ENCODE data around the gene OSMR.

OSMR gene

GRCh38 chr5:38899936-38900335 lies 54.1 kb downstream of the OSMR start:
- no peaks in the 10 kb centered on the region for H4K20me1 ChIP-seq (ENCODE audit: low read depth, low read length)
- no peaks in the 10 kb centered on the region for H3F3A ChIP-seq (ENCODE audit: insufficient read depth)
- no peaks in the 10 kb centered on the region for H3K36me3 ChIP-seq (ENCODE audit: low read length)
- no peak overlapping the region for H2AFZ ChIP-seq (ENCODE audit: low read depth, low read length, severe bottlenecking)
- no peaks in the 10 kb centered on the region for H3K9me2 ChIP-seq (replicated peaks; ENCODE audit: insufficient read depth, low read length)
- H3K4me3 ChIP-seq (ENCODE audit: insufficient read depth, low read length, poor library complexity, severe bottlenecking): no peak overlapping the region
- no peaks in the 10 kb centered on the region; the same call in 1 of the 2 replicates for H3K27me3 ChIP-seq (ENCODE audit: low read length)
- H3K4me2 ChIP-seq (ENCODE audit: low read depth, low read length, poor library complexity, severe bottlenecking): no peak overlapping the region
- H3K79me2 ChIP-seq (ENCODE audit: insufficient read depth, low read length): no peaks in the 10 kb centered on the region
- no peak overlapping the region for H3K9ac ChIP-seq (ENCODE audit: low read length)
- no peaks in the 10 kb centered on the region for H3K9me3 ChIP-seq (ENCODE audit: insufficient read depth, low read length)
- no peak for TF ChIP-seq EZH2phosphoT487 (conservative IDR thresholded peaks at IDR 0.05; ENCODE audit: low read length)
- no peak for TF ChIP-seq CTCF (IDR thresholded peaks at IDR 0.05; ENCODE audit: insufficient read depth, low read length, poor library complexity, severe bottlenecking)
- H3K27ac ChIP-seq (ENCODE audit: low read depth, low read length): no peak overlapping the region

GRCh38 chr5:38905516-38905915 lies 59.7 kb downstream of the OSMR start:
- no peak overlapping the region for H3K4me2 ChIP-seq (ENCODE audit: low read depth, low read length, poor library complexity, severe bottlenecking)
- H3K79me2 ChIP-seq (ENCODE audit: insufficient read depth, low read length): no peaks in the 10 kb centered on the region
- no peak overlapping the region for H2AFZ ChIP-seq (ENCODE audit: low read depth, low read length, severe bottlenecking)
- H3K36me3 ChIP-seq (ENCODE audit: low read length): no peaks in the 10 kb centered on the region
- H3K27me3 ChIP-seq (ENCODE audit: low read length): no peaks in the 10 kb centered on the region
- H3K9ac ChIP-seq (ENCODE audit: low read length): no peak overlapping the region
- no peak overlapping the region for H3K27ac ChIP-seq (ENCODE audit: low read depth, low read length)
- H3K9me2 ChIP-seq (replicated peaks; ENCODE audit: insufficient read depth, low read length): no peaks in the 10 kb centered on the region
- no peaks in the 10 kb centered on the region for H3F3A ChIP-seq (ENCODE audit: insufficient read depth)
- TF ChIP-seq EZH2phosphoT487 (conservative IDR thresholded peaks at IDR 0.05; ENCODE audit: low read length) (no peak), CTCF (IDR thresholded peaks at IDR 0.05; ENCODE audit: insufficient read depth, low read length, poor library complexity, severe bottlenecking) (no peak)
- no peak overlapping the region for H3K4me3 ChIP-seq (ENCODE audit: insufficient read depth, low read length, poor library complexity, severe bottlenecking)
- H3K9me3 ChIP-seq (ENCODE audit: insufficient read depth, low read length): no peaks in the 10 kb centered on the region
- H4K20me1 ChIP-seq (ENCODE audit: low read depth, low read length): no peaks in the 10 kb centered on the region

- Histone ChIP-seq H3K79me2 (ENCODE audit: insufficient read depth, low read length) (no peaks in the 10 kb centered on the region), H2AFZ (ENCODE audit: low read depth, low read length, severe bottlenecking) (no peak overlapping the region), H3K27me3 (ENCODE audit: low read length) (no peaks in the 10 kb centered on the region), H3K9me2 (replicated peaks; ENCODE audit: insufficient read depth, low read length) (no peaks in the 10 kb centered on the region), H3F3A (ENCODE audit: insufficient read depth) (no peaks in the 10 kb centered on the region), H3K4me2 (ENCODE audit: low read depth, low read length, poor library complexity, severe bottlenecking) (no peak overlapping the region), H3K9me3 (ENCODE audit: insufficient read depth, low read length) (no peaks in the 10 kb centered on the region), H3K36me3 (ENCODE audit: low read length) (no peaks in the 10 kb centered on the region), H3K9ac (ENCODE audit: low read length) (no peak overlapping the region), H3K27ac (ENCODE audit: low read depth, low read length) (no peak overlapping the region), H3K4me3 (ENCODE audit: insufficient read depth, low read length, poor library complexity, severe bottlenecking) (no peak overlapping the region), H4K20me1 (ENCODE audit: low read depth, low read length) (no peaks in the 10 kb centered on the region)
- TF ChIP-seq EZH2phosphoT487 (conservative IDR thresholded peaks at IDR 0.05; ENCODE audit: low read length) (no peak), CTCF (IDR thresholded peaks at IDR 0.05; ENCODE audit: insufficient read depth, low read length, poor library complexity, severe bottlenecking) (no peak)
These were observed 60.7 kb downstream of the OSMR start for GRCh38 chr5:38906503-38906902.
